ENCODE results near the gene ATP5PO.
"Not testable (repeated sequence)": the region's sequence is repeated elsewhere in the genome, so short reads cannot be mapped to it uniquely, and the experiment has no call there.

Gene ATP5PO

DNA sequence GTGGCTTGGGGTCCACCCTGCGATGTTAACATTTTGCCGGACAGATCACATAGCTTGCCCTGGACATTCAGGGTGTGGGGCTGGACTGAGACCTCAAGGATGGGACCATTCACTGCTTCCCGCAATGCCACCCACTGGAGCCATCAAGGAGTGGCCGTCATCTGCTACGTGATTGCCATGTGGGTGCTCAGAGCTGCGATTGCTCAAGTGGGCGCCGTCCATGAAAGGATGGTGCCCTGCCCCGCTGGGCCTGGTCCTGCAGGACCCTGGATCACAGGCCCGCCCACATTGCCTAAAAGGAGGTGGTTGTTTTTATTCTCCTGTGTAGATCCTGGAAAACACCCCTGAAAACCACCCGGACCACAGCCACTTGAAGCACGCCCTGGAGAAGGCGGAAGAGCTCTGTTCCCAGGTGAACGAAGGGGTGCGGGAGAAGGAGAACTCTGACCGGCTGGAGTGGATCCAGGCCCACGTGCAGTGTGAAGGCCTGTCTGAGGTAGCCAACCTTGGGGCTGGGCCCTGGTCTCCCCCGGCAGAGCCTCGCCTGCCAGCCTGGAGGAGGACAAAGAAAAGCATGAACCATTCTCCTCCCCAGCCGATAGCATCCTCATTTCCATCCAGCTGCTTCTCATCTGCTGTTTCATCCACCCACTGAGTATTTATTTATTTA, 40.4 kb downstream of the ATP5PO start:
- no peak for DNase-seq (ENCODE audit: extremely low read depth, low read depth)
- TF ChIP-seq, protein P1, sequence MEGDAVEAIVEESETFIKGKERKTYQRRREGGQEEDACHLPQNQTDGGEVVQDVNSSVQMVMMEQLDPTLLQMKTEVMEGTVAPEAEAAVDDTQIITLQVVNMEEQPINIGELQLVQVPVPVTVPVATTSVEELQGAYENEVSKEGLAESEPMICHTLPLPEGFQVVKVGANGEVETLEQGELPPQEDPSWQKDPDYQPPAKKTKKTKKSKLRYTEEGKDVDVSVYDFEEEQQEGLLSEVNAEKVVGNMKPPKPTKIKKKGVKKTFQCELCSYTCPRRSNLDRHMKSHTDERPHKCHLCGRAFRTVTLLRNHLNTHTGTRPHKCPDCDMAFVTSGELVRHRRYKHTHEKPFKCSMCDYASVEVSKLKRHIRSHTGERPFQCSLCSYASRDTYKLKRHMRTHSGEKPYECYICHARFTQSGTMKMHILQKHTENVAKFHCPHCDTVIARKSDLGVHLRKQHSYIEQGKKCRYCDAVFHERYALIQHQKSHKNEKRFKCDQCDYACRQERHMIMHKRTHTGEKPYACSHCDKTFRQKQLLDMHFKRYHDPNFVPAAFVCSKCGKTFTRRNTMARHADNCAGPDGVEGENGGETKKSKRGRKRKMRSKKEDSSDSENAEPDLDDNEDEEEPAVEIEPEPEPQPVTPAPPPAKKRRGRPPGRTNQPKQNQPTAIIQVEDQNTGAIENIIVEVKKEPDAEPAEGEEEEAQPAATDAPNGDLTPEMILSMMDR (IDR thresholded peaks at IDR 0.05; ENCODE audit: low read depth, low read length) = no peak

DNA sequence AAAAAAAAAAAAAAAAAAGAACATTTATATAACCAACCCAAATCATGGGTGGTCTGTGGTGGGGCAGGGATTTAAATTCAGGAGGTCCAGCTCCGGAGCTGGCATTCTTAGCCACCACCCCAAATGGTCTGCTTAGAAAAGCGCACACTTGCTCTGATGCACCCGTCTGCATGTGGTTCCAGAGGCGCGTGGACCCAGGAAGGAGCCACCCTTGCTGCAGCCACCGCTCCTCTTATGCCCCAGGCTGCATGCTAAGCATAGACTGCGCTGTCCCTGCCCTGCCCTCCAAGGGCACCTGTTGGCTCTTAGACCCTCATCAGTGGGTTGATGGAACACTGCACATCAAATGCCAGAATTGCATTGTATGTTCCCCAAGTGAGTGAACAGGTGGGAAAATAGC, 41.4 kb downstream of the ATP5PO start:
- DNase-seq (ENCODE audit: extremely low read depth, low read depth) = no peak
- TF ChIP-seq, protein P1 (IDR thresholded peaks at IDR 0.05; ENCODE audit: low read depth, low read length) = no peak

DNA sequence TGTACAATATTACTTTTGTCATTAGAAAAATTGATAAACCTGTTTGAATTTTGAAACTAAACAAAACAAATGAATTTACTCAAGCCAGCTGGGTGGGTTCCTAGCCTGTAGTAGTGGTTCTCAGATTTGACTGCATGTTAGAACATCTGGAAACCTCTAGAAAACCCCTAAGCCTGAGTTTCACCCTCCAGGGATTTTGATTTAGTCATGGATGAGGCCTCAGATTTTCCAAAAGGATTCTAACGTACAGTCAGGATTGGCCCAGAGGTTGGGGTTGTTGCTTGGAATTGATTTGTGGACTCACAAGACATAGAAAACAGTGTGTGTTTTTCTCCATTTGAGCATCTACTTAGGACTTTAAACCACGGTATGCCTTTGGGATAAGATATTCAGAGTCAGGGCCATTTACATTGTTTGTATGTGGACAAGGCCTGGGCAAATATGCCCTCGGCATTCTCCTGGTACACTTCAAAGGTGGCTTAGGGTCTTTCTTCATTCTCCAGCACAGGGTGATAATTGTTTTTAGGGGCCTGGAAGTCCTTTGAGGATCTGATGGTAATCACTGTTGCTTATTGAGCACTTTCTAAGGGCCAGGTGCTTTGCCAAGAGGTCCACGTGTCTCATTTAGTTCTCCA, 42.6 kb downstream of the ATP5PO start:
- no peak for DNase-seq (ENCODE audit: extremely low read depth, low read depth)
- TF ChIP-seq, protein P1 (IDR thresholded peaks at IDR 0.05; ENCODE audit: low read depth, low read length) = no peak

- DNase-seq (ENCODE audit: extremely low read depth, low read depth) = no peak
- TF ChIP-seq, protein P1 (IDR thresholded peaks at IDR 0.05; ENCODE audit: low read depth, low read length) = no peak
These were observed 44.4 kb downstream of the ATP5PO start for GRCh38 chr21:33871171-33871570.

DNA sequence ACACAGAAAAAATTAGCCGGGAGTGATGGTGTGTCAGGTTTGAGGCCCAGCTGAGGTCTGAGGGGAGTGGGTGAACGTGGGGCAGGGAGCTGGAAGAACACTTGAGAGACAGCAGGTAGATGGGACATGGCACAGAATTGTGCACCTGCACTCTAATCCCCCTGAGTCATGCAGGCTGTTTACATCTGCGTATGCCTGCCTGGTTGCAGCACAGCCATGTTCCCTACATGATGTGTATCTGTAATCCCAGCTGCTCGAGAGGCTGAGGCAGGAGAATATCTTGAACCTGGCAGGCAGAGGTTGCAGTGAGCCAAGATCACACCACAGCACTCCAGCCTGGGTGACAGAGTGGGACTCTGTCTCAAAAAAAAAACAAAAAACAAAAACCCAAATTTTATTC, 44.8 kb downstream of the ATP5PO start:
- TF ChIP-seq, protein P1 (IDR thresholded peaks at IDR 0.05; ENCODE audit: low read depth, low read length) = no peak
- DNase-seq (ENCODE audit: extremely low read depth, low read depth) = no peak

- TF ChIP-seq, protein P1 (IDR thresholded peaks at IDR 0.05; ENCODE audit: low read depth, low read length) = no peak
- no peak for DNase-seq (ENCODE audit: extremely low read depth, low read depth)
These were observed 45.7 kb downstream of the ATP5PO start for GRCh38 chr21:33869873-33870272.

DNA sequence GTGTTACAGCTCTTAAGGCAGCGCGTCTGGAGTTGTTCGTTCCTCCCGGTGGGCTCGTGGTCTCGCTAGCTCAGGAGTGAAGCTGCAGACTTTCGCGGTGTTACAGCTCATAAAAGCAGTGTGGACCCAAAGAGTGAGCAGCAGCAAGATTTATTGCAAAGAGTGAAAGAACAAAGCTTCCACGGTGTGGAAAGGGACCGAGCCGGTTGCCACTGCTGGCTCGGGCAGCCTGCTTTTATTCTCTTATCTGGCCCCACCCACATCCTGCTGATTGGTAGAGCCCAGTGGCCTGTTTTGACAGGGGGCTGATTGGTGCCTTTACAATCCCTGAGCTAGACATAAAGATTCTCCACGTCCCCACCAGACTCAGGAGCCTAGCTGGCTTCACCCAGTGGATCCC, 47.7 kb downstream of the ATP5PO start:
- DNase-seq (ENCODE audit: extremely low read depth, low read depth) = not testable (repeated sequence)

DNA sequence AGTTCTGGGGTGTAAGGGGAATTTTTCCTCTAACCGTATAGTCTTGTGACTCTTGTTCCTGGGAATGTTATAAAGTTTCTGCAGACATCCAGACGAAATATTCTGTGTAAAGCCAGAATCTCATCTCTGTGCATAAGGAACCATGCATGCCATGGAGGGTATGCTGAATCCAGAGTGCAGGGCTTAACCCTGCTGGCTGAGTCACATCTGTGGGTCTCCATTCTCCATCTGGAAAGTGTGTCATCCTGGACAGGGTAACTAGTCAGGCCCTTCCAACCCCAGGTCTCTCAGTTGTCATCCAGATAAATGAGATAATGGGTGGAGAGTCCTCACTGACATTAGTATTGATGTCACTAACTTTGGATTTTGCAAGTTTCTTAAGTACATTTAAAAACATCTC, 48.8 kb downstream of the ATP5PO start:
- DNase-seq (ENCODE audit: extremely low read depth, low read depth) = no peak
- TF ChIP-seq, protein P1 (IDR thresholded peaks at IDR 0.05; ENCODE audit: low read depth, low read length) = no peak

Measured in AG09319 (cell line).